Ovary (tissue), 3 donors: ENCODE measurements around the gene NACAD.

ENCODE experiments used
- CTCF ChIP-seq, 3 donors: fragments of 450-650 bp in 2 of 3; fragments of 200-600 bp in 1 of 3; IDR thresholded peaks; one replicate each; pipeline versions ENCODE4 v1.5.1 to v1.8.0; 2016 to 2022; ENCODE audit warnings: antibody characterized with exemption in 3 of 3, mild to moderate bottlenecking in 1 of 3
- EP300 ChIP-seq: sonication (generic); formaldehyde crosslinking; IDR thresholded peaks from one replicate; pipeline ENCODE4 v1.6.1; 2017; ENCODE audit warnings: antibody characterized with exemption
- POLR2A ChIP-seq: fragments of 450-650 bp; IDR thresholded peaks from one replicate; pipeline ENCODE4 v1.6.1; 2017; ENCODE audit warnings: antibody characterized with exemption, mild to moderate bottlenecking, moderate library complexity
- donor health status: DM: no; HTN: no; CAD: no.

- TF ChIP-seq POLR2A (no peak), EP300 (no peak), CTCF (IDR thresholded peaks at IDR 0.05) (no peak)
Observed at GRCh38 chr7:45055016-45055415, 33.8 kb downstream of the NACAD start.
